ENCODE results near the gene IFI44.

- TF ChIP-seq ZNF565 (CRISPR knock-in tag; conservative IDR thresholded peaks at IDR 0.05; ENCODE audit: low read depth) (no peak), OSR1 (CRISPR knock-in tag; IDR thresholded peaks at IDR 0.05) (no peak), TCF4 (CRISPR knock-in tag; IDR thresholded peaks at IDR 0.05; ENCODE audit: borderline replicate concordance) (no peak), ZFP30 (CRISPR knock-in tag; IDR thresholded peaks at IDR 0.05) (no peak), RARB (CRISPR knock-in tag; IDR thresholded peaks at IDR 0.05) (no peak), ESRRG (CRISPR knock-in tag; IDR thresholded peaks at IDR 0.05) (no peak), ZNF8 (CRISPR knock-in tag; IDR thresholded peaks at IDR 0.05) (no peak), CSDC2 (CRISPR knock-in tag; IDR thresholded peaks at IDR 0.05) (no peak), GLIS3 (CRISPR knock-in tag; IDR thresholded peaks at IDR 0.05) (no peak), ARNTL (CRISPR knock-in tag; IDR thresholded peaks at IDR 0.05; ENCODE audit: borderline replicate concordance, low read depth) (no peak)
- TF ChIP-seq, protein P1, sequence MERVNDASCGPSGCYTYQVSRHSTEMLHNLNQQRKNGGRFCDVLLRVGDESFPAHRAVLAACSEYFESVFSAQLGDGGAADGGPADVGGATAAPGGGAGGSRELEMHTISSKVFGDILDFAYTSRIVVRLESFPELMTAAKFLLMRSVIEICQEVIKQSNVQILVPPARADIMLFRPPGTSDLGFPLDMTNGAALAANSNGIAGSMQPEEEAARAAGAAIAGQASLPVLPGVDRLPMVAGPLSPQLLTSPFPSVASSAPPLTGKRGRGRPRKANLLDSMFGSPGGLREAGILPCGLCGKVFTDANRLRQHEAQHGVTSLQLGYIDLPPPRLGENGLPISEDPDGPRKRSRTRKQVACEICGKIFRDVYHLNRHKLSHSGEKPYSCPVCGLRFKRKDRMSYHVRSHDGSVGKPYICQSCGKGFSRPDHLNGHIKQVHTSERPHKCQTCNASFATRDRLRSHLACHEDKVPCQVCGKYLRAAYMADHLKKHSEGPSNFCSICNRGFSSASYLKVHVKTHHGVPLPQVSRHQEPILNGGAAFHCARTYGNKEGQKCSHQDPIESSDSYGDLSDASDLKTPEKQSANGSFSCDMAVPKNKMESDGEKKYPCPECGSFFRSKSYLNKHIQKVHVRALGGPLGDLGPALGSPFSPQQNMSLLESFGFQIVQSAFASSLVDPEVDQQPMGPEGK (CRISPR knock-in tag; IDR thresholded peaks at IDR 0.05; ENCODE audit: borderline replicate concordance): no peak
- TF ChIP-seq, protein P2, sequence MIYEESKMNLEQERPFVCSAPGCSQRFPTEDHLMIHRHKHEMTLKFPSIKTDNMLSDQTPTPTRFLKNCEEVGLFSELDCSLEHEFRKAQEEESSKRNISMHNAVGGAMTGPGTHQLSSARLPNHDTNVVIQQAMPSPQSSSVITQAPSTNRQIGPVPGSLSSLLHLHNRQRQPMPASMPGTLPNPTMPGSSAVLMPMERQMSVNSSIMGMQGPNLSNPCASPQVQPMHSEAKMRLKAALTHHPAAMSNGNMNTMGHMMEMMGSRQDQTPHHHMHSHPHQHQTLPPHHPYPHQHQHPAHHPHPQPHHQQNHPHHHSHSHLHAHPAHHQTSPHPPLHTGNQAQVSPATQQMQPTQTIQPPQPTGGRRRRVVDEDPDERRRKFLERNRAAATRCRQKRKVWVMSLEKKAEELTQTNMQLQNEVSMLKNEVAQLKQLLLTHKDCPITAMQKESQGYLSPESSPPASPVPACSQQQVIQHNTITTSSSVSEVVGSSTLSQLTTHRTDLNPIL (CRISPR knock-in tag; IDR thresholded peaks at IDR 0.05; ENCODE audit: low read depth): no peak
- TF ChIP-seq, protein P3, sequence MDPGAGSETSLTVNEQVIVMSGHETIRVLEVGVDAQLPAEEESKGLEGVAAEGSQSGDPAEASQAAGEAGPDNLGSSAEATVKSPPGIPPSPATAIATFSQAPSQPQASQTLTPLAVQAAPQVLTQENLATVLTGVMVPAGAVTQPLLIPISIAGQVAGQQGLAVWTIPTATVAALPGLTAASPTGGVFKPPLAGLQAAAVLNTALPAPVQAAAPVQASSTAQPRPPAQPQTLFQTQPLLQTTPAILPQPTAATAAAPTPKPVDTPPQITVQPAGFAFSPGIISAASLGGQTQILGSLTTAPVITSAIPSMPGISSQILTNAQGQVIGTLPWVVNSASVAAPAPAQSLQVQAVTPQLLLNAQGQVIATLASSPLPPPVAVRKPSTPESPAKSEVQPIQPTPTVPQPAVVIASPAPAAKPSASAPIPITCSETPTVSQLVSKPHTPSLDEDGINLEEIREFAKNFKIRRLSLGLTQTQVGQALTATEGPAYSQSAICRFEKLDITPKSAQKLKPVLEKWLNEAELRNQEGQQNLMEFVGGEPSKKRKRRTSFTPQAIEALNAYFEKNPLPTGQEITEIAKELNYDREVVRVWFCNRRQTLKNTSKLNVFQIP (CRISPR knock-in tag; IDR thresholded peaks at IDR 0.05; ENCODE audit: borderline replicate concordance, low read depth): no peak
Observed at GRCh38 chr1:78712467-78713051, 62.9 kb downstream of the IFI44 start.

Data from SK-N-SH treated with all-trans-retinoic acid at 6 μM for 48 hours (cell line).